Testis (tissue), 3 donors: ENCODE data around the gene DCAF5. TPM values are rescaled to one million over a fixed set of nuclear protein-coding genes. Genes with fewer than 3 reads are reported as not detected.
"Not testable (repeated sequence)": the region's sequence is repeated elsewhere in the genome, so short reads cannot be mapped to it uniquely, and the experiment has no call there.

ENCODE experiments used
- DNase-seq: peaks from one replicate; pipeline ENCODE4 v3.0.0-alpha.2; 2019
- H3K27ac ChIP-seq, 2 donors: fragments of 200-600 bp; sonication (generic); one replicate each; pipeline ENCODE4 v1.5.1; 2019
- H3K27me3 ChIP-seq: fragments of 200-600 bp; sonication (generic); one replicate; pipeline ENCODE4 v1.5.1; 2019
- H3K36me3 ChIP-seq: fragments of 200-600 bp; sonication (generic); one replicate; pipeline ENCODE4 v1.5.1; 2017; ENCODE audit warnings: low read depth; ENCODE audit errors: missing control alignments
- H3K4me1 ChIP-seq: fragments of 200-600 bp; sonication (generic); one replicate; pipeline ENCODE4 v1.5.1; 2019
- H3K4me3 ChIP-seq, 2 donors: fragments of 200-600 bp; sonication (generic); one replicate each; pipeline ENCODE4 v1.5.1; 2017 to 2019
- H3K9me3 ChIP-seq: fragments of 200-600 bp; sonication (generic); one replicate; pipeline ENCODE4 v1.5.1; 2017
- CTCF ChIP-seq, 3 experiments: fragments of 450-650 bp in 2 of 3; fragments of 200-600 bp in 1 of 3; sonication (generic) in 1 of 3; IDR thresholded peaks; one replicate each; pipeline ENCODE4 v1.5.1; 2016 to 2019; ENCODE audit warnings: antibody characterized with exemption in 3 of 3, mild to moderate bottlenecking in 2 of 3, moderate library complexity in 1 of 3
- POLR2A ChIP-seq: fragments of 450-650 bp; IDR thresholded peaks from one replicate; pipeline ENCODE4 v1.6.1; 2017; ENCODE audit warnings: antibody characterized with exemption, mild to moderate bottlenecking, moderate library complexity
- WGBS, 2 donors: methylation state at CpG; one replicate each; pipeline ENCODE4 v1.1.5; 2018; 5-methylcytosine and 5-hydroxymethylcytosine counted together
- intact Hi-C: fragments of 100-400 bp; cut with DNase I; formaldehyde crosslinking; loops from one replicate; pipeline ENCODE4 v1.15.1; 2023; ENCODE audit warnings: low total_unique reads
- polyA plus RNA-seq: library from polyadenylated mRNA; stranded (reverse); fragments of 350-450 nt; fragmentation: Illumina TruSeq; extraction: RNeasy Lipid Tissue Mini Kit (QIAGEN cat#74804); gene quantifications from one replicate; pipeline ENCODE4 v1.2.3, GENCODE V29; 2014; ENCODE audit warnings: low read depth, low replicate concordance; ENCODE audit not compliant: insufficient read depth
- total RNA-seq, 2 donors: library from RNA; depleted of rRNA; stranded (reverse); fragments of >200 nt; gene quantifications; one replicate each; pipeline ENCODE4 v1.2.3, GENCODE V29; 2016

DCAF5 gene
- total and polyA plus RNA-seq, 3 donors from 2014 or later = 97.7 to 168 (median 129) TPM

DNA sequence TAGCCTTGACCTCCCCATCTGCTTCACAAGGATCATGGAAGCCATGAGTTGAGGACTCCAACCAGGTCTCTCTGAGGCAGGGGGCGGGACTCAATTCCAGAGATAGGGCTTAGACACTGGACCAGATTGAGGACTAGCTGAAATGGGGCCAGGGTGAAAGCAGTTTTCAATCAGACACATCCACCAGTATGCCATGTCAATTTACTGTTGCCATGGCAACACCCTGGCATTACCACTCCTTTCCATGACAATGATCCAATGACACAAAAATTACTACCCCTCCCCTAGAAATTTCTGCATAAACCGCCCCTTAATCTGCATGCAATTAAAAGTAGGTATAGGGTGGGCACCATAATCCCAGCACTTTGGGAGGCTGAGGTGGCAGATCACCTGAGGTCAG is 18.6 kb upstream of the DCAF5 start:
- WGBS, 2 donors = 88 to 94% methylated on average over 2 of the region's 2 CpGs
- DNase-seq = no peak

GRCh38 chr14:69170839-69171238 is 17.9 kb upstream of the DCAF5 start:
- no peaks in the 10 kb centered on the region for H3K27me3 ChIP-seq
- H3K9me3 ChIP-seq = no peaks in the 10 kb centered on the region
- DNase-seq = no peak
- no peak overlapping the region for H3K27ac ChIP-seq
- intact Hi-C loops = no loop called here
- H3K4me1 ChIP-seq = no peaks in the 10 kb centered on the region
- TF ChIP-seq CTCF (IDR thresholded peaks at IDR 0.05) (no peak), POLR2A (no peak)
- no peaks in the 10 kb centered on the region for H3K36me3 ChIP-seq
- 80 to 94% methylated on average over 1 of the region's 1 CpG for WGBS, 2 donors
- H3K4me3 ChIP-seq = no peak overlapping the region

More for the DNA sequence above, 18.6 kb upstream of the DCAF5 start:
- intact Hi-C loops = no loop called here
- Histone ChIP-seq H3K9me3 (no peaks in the 10 kb centered on the region), H3K4me1 (no peaks in the 10 kb centered on the region), H3K36me3 (no peaks in the 10 kb centered on the region), H3K27me3 (no peaks in the 10 kb centered on the region), H3K4me3 (no peak overlapping the region), H3K27ac (no peak overlapping the region)
- TF ChIP-seq POLR2A (no peak), CTCF (IDR thresholded peaks at IDR 0.05) (no peak)

GRCh38 chr14:69165787-69166186 is 12.9 kb upstream of the DCAF5 start:
- WGBS, 2 donors = 89 to 92% methylated on average over 2 of the region's 2 CpGs
- intact Hi-C loops, DNase-seq: not testable (repeated sequence)

DNA sequence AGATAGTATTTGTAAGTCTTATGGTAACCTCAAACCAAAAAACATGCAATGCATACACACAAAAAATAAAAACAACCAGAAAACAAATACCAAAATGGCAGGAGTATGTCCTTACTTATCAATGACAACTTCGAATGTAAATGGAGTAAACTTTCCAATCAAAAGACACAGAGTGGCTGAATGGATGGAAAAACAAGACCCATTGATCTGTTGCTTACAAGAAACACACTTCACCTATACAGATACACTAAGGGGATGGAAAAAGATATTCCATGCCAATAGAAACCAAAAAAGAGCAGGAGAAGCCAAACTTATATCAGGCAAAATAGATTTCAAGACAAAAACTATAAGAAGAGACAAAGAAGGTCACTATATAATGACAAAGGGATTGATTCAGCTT is 8.7 kb upstream of the DCAF5 start:
- DNase-seq = no peak
- H3K4me3 ChIP-seq = no peak overlapping the region
- no peaks in the 10 kb centered on the region for H3K36me3 ChIP-seq
- no peak overlapping the region for H3K27ac ChIP-seq
- H3K27me3 ChIP-seq = no peaks in the 10 kb centered on the region
- H3K9me3 ChIP-seq = no peaks in the 10 kb centered on the region
- 86 to 88% methylated on average over 1 of the region's 1 CpG for WGBS, 2 donors
- TF ChIP-seq POLR2A (no peak), CTCF (IDR thresholded peaks at IDR 0.05) (no peak)
- H3K4me1 ChIP-seq = no peaks in the 10 kb centered on the region
- intact Hi-C loops = no loop called here

More at GRCh38 chr14:69165787-69166186, 12.9 kb upstream of the DCAF5 start:
- H3K4me3 ChIP-seq, H3K36me3 ChIP-seq, H3K4me1 ChIP-seq, H3K27me3 ChIP-seq, H3K27ac ChIP-seq, H3K9me3 ChIP-seq: not testable (repeated sequence)

DNA sequence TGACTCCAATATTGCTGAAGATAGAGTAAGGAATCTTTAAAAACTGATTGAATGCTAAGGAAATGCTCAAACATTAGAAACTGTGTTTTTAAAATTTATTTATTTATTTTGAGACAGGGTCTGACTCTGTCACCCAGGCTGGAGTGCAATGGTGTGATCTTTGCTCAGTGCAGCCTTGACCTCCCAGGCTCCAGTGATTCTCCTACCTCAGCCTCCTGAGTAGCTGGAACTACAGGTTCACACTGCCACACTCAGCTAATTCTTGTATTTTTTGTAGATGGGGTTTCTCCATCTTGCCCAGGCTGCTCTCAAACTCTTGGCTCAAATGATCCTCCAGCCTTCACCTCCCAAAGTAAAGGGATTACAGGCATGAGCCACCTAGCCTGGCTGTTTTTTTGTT is 3.3 kb upstream of the DCAF5 start:
- Histone ChIP-seq H3K27me3 (no peaks in the 10 kb centered on the region), H3K27ac (no peak overlapping the region), H3K4me3 (no peak overlapping the region), H3K9me3 (no peaks in the 10 kb centered on the region), H3K4me1 (peaks cover 10% of the 10 kb centered on the region), H3K36me3 (no peaks in the 10 kb centered on the region)
- DNase-seq = no peak
- intact Hi-C loops = no loop called here
- no peak for TF ChIP-seq POLR2A
- TF ChIP-seq CTCF (IDR thresholded peaks at IDR 0.05) = no peak
